Cardiac muscle cell (in vitro differentiated cells and primary cell): ENCODE measurements around the gene EMC10. TPM values are rescaled to one million over a fixed set of nuclear protein-coding genes. Genes with fewer than 3 reads are reported as not detected.

Source experiments
- DNase-seq, 2 donors: peaks; one replicate each; pipeline versions ENCODE4 v3.0.0 to v3.0.0-alpha.2; 2010 to 2017; ENCODE audit warnings: low read depth in 1 of 2, low spot score in 1 of 2
- H3K27ac ChIP-seq: fragments of 200-600 bp; sonication (generic); 2 replicates; pipeline ENCODE4 v1.5.1; 2016
- H3K27me3 ChIP-seq: fragments of 200-600 bp; sonication (generic); 2 replicates; pipeline ENCODE4 v1.6.0; 2016; ENCODE audit warnings: control low read depth
- H3K36me3 ChIP-seq: fragments of 200-600 bp; sonication (generic); 2 replicates; pipeline ENCODE4 v1.5.1; 2016; ENCODE audit warnings: control low read depth
- H3K4me1 ChIP-seq: fragments of 200-600 bp; sonication (generic); 2 replicates; pipeline ENCODE4 v1.8.1; 2017; ENCODE audit warnings: low read depth, mild to moderate bottlenecking, mixed run types
- H3K4me3 ChIP-seq: fragments of 200-600 bp; sonication (generic); 2 replicates; pipeline ENCODE4 v1.5.1; 2016; ENCODE audit warnings: mild to moderate bottlenecking
- H3K9me3 ChIP-seq: fragments of 200-600 bp; sonication (generic); 2 replicates; pipeline ENCODE4 v1.5.1; 2017; ENCODE audit warnings: low read depth, mild to moderate bottlenecking, control low read depth
- polyA plus RNA-seq: library from polyadenylated mRNA; unstranded; fragments of >200 nt; fragmentation: Nextera tagmentation; extraction: Ambion mirVana; gene quantifications from 2 replicates; pipeline ENCODE4 v1.2.1, GENCODE V29; 2016
- total RNA-seq: library from RNA; depleted of rRNA; stranded (reverse); fragments of >200 nt; gene quantifications from 2 replicates; pipeline ENCODE4 v1.2.3, GENCODE V29; 2016
- TF ChIP-seq, protein P1 (sequence below): IDR thresholded peaks from 2 replicates; pipeline ENCODE4 v1.5.1; 2012; ENCODE audit warnings: low read depth, mild to moderate bottlenecking, low read length

The EMC10 gene
- total and polyA plus RNA-seq, 2 experiments from 2014 or later = 280 to 308 TPM

DNA sequence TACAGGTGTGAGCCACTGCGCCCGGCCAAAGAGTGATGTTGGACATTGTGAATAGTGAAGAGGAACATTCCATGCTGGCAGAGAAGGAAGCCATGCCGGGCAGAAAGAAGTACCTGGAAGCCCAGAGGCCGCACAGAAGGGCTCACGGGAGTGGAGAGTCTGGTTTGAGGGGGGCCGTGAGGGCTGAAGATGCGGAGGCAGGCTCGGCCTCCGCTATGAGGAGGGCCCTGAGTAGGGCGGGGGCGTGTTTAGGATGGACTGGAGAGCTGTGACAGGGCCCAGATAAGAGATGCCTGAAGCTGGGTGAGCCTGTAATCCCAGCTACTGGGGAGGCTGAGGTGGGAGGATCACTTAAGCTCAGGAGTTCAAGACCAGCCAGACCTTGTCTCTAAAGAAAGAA is 33.1 kb downstream of the EMC10 start:
- H3K4me3 ChIP-seq = no peak overlapping the region
- H3K27ac ChIP-seq = peak overlapping the region; percentile 77
- no peaks in the 10 kb centered on the region for H3K9me3 ChIP-seq
- no peaks in the 10 kb centered on the region for H3K36me3 ChIP-seq
- DNase-seq = no peak
- H3K4me1 ChIP-seq = peaks cover 21% of the 10 kb centered on the region
- TF ChIP-seq, protein P1, sequence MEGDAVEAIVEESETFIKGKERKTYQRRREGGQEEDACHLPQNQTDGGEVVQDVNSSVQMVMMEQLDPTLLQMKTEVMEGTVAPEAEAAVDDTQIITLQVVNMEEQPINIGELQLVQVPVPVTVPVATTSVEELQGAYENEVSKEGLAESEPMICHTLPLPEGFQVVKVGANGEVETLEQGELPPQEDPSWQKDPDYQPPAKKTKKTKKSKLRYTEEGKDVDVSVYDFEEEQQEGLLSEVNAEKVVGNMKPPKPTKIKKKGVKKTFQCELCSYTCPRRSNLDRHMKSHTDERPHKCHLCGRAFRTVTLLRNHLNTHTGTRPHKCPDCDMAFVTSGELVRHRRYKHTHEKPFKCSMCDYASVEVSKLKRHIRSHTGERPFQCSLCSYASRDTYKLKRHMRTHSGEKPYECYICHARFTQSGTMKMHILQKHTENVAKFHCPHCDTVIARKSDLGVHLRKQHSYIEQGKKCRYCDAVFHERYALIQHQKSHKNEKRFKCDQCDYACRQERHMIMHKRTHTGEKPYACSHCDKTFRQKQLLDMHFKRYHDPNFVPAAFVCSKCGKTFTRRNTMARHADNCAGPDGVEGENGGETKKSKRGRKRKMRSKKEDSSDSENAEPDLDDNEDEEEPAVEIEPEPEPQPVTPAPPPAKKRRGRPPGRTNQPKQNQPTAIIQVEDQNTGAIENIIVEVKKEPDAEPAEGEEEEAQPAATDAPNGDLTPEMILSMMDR = no peak
- no peaks in the 10 kb centered on the region for H3K27me3 ChIP-seq

DNA sequence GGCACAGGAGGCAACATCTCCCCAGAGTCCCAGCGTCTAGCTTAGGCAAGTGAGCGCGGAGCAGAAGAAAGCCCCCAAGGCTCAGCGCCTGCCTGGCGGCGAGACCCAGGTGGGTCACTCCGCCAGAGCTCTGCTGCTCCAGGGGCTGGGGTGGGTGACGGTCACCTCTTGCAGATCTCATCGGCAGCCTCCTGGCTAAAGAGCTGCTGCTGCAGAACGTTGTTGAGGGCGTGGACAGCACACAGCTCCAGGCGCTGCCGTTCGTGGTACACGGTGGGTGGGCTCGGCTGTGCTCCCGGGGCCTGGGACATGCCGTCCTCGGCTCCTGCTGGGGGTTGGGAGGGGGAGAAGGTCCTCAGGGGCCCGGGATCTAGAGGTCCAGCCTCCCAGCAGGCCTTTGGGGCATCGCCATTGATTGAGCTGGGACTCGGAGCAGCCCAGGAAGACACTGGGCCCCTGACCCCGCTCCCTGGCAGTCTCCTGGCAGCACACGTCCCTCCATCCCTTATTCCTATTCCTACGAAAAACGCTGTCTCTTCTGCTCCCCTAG is 33.9 kb downstream of the EMC10 start:
- TF ChIP-seq, protein P1 = no peak
- Histone ChIP-seq H3K27me3 (no peaks in the 10 kb centered on the region), H3K27ac (peak overlapping the region; percentile 7), H3K9me3 (no peaks in the 10 kb centered on the region), H3K4me1 (peaks cover 30% of the 10 kb centered on the region), H3K4me3 (peak overlapping the region; percentile 30), H3K36me3 (no peaks in the 10 kb centered on the region)
- DNase-seq = peak in 1 of 2 donors; percentile 21

DNA sequence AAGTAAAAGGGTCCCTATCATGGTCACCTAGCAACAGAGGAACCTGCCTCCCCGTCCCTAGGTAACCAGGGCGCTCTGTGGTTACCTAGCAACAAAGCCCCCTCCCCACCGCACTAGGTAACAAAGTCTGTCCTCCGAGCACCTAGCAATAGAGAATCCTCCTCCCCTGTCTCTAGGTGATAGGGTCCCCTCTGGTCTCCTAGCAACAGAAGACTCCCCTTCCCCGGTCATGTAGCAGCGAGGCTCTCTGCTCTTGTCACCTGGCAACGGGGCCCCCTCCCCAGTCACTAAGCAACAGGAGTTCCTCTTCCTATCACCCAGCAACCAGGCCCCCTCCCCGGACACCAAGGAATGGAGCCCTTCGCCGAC is 34.4 kb downstream of the EMC10 start:
- peak in 1 of 2 donors; percentile 18 for DNase-seq
- peak overlapping the region; percentile 30 for H3K4me3 ChIP-seq
- no peaks in the 10 kb centered on the region for H3K9me3 ChIP-seq
- H3K27ac ChIP-seq = peak overlapping the region; percentile 7
- H3K27me3 ChIP-seq = no peaks in the 10 kb centered on the region
- H3K36me3 ChIP-seq = no peaks in the 10 kb centered on the region
- H3K4me1 ChIP-seq = peaks cover 33% of the 10 kb centered on the region
- TF ChIP-seq, protein P1 = no peak

DNA sequence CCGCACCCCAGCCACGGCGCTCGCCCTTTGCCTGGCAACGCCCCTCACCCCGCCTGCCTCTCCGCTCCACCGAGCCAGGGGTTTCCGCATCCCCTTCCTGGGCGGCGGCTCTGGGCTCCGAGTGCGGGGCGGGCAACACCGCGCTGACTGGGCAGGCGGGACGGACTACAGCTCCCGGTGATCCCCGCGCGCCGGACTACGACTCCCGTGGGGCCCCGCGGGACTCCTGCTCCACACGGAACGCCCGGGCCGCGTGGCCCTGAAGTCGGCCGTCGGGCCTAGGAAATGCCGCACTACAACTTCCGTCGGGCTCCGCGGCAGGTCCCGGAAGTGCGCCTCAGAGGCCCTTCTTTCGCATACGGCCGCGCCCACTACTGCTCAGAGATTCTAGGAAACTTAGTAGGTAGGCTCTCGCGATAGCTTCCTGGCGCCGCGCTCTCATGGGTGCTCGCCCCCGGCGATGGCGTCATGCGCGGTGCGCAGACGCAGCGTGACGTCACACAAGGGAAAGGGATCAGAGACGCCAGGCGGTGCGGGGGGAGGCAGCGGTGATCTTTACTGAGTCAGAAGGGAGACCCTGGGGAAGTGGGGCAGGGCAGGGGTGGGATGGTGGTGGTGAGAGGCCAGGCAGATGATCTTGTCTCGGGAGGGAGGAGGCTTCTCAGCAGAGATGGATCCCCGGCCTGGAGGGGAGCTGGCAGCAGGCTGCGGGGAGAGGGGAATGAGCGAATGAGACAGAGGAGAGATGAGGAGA is 34.9 kb downstream of the EMC10 start, which contains the start of gene JOSD2:
Gene JOSD2 (minus strand): TSS at position 123 of the 754 bp plus-strand sequence. CDS start 760 bp downstream, outside the sequence.
- Histone ChIP-seq H3K27ac (peak within 1 kb of the TSS; percentile 39), H3K9me3 (no peaks in the 10 kb centered on the region), H3K36me3 (no peaks in the 10 kb centered on the region), H3K27me3 (no peaks in the 10 kb centered on the region), H3K4me1 (peaks cover 33% of the 10 kb centered on the region), H3K4me3 (peak within 1 kb of the TSS; percentile 30)
- DNase-seq = peak; percentile 99 to 100
- TF ChIP-seq, protein P1 = no peak

DNA sequence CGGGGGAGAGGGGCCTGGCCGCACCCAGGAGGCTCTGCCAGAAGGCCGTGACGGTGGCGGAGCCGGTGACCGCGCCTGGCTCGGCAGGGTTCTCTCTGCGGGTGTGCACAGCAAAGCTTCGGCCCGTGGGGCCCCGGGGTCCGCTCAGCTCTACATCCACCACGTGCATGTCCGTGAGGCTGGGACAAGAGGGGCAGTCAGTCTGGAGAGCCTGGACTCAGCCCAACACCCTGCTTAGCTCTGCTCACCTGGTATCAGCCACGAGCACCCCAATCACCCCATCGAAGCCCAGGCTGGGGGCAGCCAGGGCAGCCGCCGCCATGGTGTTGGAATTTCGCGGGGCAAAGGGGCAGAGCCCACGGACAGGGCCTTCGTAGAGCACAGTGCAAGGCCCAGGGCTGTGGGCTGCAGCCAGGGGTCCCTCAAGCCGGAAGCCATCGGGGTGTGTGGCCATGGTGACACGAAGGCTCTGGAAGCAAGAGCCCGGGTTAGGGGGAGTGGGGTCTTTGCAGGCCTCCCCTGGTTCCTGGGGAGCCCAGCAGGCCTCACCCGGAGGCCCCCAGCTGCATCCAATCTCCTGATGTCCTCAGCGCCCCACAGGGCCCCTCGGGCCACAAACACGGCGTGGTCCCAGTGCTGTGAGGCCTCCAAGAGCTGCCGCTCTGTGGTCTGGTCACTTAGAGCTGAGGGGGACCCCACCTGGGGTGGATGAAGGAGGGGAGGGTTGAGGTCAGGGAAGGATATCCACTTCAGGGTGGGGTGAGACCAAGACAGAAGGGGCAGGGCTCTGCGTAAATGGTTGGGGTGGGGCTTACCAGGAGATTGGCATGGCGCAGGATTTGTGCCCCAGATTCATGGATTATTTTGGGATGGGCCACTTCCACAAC is 36.0 kb downstream of the EMC10 start:
- peak overlapping the region; percentile 72 for H3K27ac ChIP-seq

More for the DNA sequence above, 36.0 kb downstream of the EMC10 start:
- TF ChIP-seq, protein P1 = no peak
- H3K4me3 ChIP-seq = no peak overlapping the region
- H3K4me1 ChIP-seq = peaks cover 33% of the 10 kb centered on the region
- no peak for DNase-seq
- no peaks in the 10 kb centered on the region for H3K9me3 ChIP-seq
- H3K36me3 ChIP-seq = no peaks in the 10 kb centered on the region
- H3K27me3 ChIP-seq = no peaks in the 10 kb centered on the region
